MG63 (cell line): Measurements from ENCODE around the gene CEMIP. TPM values are rescaled to one million over a fixed set of nuclear protein-coding genes. Genes with fewer than 3 reads are reported as not detected.
A peak's percentile ranks its signal among the peaks of the same experiment; 100 is the strongest.

ENCODE experiments used
- DNase-seq: peaks from one replicate; pipeline ENCODE4 v3.0.0-alpha.2; 2020
- H3K27me3 ChIP-seq: fragments of 250-450 bp; sonication (Bioruptor Pico); 2 replicates; pipeline ENCODE4 v1.5.1; 2020; ENCODE audit warnings: mild to moderate bottlenecking, moderate library complexity
- H3K36me3 ChIP-seq: fragments of 250-450 bp; sonication (Bioruptor Pico); 2 replicates; pipeline ENCODE4 v1.5.1; 2020; ENCODE audit warnings: mild to moderate bottlenecking, moderate library complexity
- H3K4me3 ChIP-seq: fragments of 250-450 bp; sonication (Bioruptor Pico); 2 replicates; pipeline ENCODE4 v1.5.1; 2020; ENCODE audit warnings: mild to moderate bottlenecking, moderate library complexity
- H3K9me3 ChIP-seq: fragments of 250-450 bp; sonication (Bioruptor Pico); 2 replicates; pipeline ENCODE4 v1.5.1; 2020; ENCODE audit warnings: mild to moderate bottlenecking, moderate library complexity
- total RNA-seq: library from RNA; depleted of rRNA; stranded (reverse); fragments of >200 nt; shearing (Covaris generic); gene quantifications from 2 replicates; pipeline ENCODE4 v1.2.3, GENCODE V29; 2014; ENCODE audit warnings: low replicate concordance; rRNA removed

The CEMIP gene, protein sequence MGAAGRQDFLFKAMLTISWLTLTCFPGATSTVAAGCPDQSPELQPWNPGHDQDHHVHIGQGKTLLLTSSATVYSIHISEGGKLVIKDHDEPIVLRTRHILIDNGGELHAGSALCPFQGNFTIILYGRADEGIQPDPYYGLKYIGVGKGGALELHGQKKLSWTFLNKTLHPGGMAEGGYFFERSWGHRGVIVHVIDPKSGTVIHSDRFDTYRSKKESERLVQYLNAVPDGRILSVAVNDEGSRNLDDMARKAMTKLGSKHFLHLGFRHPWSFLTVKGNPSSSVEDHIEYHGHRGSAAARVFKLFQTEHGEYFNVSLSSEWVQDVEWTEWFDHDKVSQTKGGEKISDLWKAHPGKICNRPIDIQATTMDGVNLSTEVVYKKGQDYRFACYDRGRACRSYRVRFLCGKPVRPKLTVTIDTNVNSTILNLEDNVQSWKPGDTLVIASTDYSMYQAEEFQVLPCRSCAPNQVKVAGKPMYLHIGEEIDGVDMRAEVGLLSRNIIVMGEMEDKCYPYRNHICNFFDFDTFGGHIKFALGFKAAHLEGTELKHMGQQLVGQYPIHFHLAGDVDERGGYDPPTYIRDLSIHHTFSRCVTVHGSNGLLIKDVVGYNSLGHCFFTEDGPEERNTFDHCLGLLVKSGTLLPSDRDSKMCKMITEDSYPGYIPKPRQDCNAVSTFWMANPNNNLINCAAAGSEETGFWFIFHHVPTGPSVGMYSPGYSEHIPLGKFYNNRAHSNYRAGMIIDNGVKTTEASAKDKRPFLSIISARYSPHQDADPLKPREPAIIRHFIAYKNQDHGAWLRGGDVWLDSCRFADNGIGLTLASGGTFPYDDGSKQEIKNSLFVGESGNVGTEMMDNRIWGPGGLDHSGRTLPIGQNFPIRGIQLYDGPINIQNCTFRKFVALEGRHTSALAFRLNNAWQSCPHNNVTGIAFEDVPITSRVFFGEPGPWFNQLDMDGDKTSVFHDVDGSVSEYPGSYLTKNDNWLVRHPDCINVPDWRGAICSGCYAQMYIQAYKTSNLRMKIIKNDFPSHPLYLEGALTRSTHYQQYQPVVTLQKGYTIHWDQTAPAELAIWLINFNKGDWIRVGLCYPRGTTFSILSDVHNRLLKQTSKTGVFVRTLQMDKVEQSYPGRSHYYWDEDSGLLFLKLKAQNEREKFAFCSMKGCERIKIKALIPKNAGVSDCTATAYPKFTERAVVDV (N-terminal part only)
- 5.4 and 8.0 TPM in 2 replicates for total RNA-seq

DNA sequence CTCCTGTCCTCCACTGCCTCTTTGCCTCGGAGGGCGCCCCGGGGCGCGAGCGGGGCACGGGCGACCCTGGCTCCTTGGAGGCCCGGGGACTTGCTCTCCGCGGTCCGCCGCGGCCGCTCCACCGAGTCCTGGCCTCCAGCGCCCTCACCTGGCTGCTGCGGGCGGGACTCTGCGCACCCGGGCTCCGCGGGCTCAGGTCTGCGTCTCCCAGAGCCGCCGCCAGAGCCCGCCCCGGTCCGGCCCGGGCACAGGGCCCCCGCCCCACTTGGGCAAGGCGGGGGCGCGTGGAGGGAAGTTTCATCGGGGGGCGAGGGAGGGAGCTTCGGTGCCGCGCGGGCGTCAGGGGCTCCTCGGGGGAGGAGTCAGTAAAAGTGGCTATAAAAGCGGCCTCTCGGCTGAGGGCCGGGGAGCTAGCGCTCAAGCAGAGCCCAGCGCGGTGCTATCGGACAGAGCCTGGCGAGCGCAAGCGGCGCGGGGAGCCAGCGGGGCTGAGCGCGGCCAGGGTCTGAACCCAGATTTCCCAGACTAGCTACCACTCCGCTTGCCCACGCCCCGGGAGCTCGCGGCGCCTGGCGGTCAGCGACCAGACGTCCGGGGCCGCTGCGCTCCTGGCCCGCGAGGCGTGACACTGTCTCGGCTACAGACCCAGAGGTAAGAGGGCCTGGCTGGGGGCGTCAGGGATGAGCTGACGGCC lies at the start of gene CEMIP:
Gene CEMIP (plus strand): TSS at position 407 of the 694 bp plus-strand sequence. CDS start 94,510 bp downstream, outside the sequence.
- Histone ChIP-seq H3K36me3 (no peaks in the 10 kb centered on the region; the same call in 1 of the 2 replicates), H3K27me3 (peaks cover 24% of the 10 kb centered on the region), H3K9me3 (0 out of 2 replicates have a peak, but pooled peaks cover 2% of the 10 kb centered on the region), H3K4me3 (peak within 1 kb of the TSS; percentile 49)
- DNase-seq = peak; percentile 75

DNA sequence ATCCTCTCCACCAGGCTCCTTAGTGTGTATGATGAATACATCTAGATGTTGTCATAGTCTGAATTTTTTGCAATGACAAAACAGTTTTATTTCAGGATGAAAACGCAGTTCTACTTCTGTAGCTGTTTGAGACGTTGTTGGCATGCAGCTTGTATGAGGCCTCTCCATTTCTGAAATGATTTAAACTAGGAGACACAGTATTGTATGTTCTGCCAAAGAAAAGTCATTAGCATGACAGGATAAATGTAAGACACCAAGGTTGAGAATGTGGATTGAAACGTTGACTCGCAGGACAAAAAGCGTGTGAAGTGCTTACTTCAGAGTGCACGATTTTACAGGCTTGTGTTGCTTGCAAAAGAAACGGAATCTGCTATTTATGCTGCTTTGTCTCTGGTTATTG lies 48.8 kb upstream of the CEMIP start:
- peaks cover 3% of the 10 kb centered on the region; the same call in 1 of the 2 replicates for H3K9me3 ChIP-seq
- no peaks in the 10 kb centered on the region for H3K27me3 ChIP-seq
- DNase-seq = no peak
- no peak overlapping the region for H3K4me3 ChIP-seq
- peaks cover 4% of the 10 kb centered on the region for H3K36me3 ChIP-seq

DNA sequence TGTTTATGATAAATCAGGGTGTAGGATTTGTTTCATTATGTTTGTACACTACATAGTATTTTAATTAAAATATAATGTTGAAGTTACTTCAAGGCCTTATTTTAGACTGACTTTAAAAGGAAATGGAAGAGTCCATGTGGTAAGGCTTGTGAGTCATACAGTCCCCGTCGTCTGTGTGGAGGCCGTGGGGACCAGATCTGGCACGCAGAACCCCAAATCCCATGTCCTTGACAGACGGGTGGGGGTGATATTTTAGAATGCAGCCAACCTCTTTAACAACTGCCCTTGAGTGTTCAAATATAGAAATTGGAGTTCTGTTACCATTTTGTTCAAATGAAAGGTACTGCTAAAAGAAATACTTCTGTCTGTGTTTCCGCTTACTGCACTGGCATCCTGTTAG lies 48.2 kb upstream of the CEMIP start:
- no peaks in the 10 kb centered on the region for H3K27me3 ChIP-seq
- no peak overlapping the region for H3K4me3 ChIP-seq
- no peak for DNase-seq
- no peaks in the 10 kb centered on the region for H3K36me3 ChIP-seq
- H3K9me3 ChIP-seq = no peaks in the 10 kb centered on the region

DNA sequence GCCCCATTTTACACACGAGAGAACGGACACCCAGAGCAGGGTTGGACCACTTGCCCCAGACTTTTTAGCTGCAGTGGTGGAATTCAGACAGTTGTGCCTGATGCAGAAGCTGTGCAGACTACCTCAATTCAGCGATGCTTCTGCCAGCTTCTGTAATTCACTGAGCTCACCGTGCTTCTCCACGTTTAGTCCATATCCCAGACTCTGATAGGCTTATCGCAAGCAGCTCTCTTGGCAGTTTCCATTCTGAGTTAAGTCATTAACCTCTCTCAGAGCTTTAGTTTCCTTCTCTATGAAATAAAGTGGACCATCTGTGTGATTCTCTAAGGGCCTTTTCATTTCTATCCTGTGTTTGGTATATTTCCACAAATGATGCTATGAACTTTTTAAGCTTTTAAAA lies 47.0 kb upstream of the CEMIP start:
- no peaks in the 10 kb centered on the region for H3K9me3 ChIP-seq
- H3K27me3 ChIP-seq = no peaks in the 10 kb centered on the region
- DNase-seq = no peak
- no peak overlapping the region for H3K4me3 ChIP-seq
- no peaks in the 10 kb centered on the region for H3K36me3 ChIP-seq

DNA sequence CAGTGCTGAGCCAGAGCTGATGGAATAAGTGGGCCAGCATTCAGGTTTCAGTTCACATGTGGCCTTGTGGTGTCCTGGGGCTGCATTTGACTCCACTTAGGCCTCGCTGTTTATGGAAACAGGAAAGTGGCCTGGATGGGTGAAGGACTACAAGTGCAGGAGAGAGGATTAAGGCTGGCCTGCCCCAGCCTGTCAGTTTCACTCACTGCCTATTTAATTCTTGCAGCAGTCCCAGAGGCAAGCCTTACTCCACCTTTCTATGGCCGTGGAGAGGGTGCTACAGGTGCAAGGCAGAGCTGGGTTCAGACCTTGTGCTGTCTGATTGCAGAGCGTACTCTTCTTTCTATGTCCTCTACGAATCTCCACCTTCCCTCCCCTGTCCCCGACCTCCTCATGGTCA lies 46.4 kb upstream of the CEMIP start:
- DNase-seq = no peak
- Histone ChIP-seq H3K9me3 (no peaks in the 10 kb centered on the region), H3K27me3 (no peaks in the 10 kb centered on the region), H3K36me3 (no peaks in the 10 kb centered on the region), H3K4me3 (no peak overlapping the region)

DNA sequence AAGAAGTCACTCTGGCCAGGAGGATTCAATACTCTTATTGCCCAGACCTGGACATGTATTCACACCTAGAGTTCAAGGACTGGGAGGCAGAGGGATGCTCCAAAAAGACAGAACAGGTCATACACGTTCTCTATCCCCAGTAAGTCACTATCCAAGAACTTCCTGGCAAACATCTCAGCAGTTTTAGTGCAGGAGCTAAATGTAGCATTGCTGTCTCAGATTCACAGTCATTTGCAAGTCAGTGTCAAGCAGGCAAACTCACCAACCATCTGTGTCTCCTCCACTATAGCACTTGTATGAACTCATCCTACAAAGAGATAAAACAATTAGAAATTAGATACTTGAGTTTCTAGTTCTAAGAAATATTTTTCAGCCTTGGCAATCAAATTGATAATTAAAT lies 45.7 kb upstream of the CEMIP start:
- DNase-seq = no peak
- H3K36me3 ChIP-seq = no peaks in the 10 kb centered on the region; the same call in 1 of the 2 replicates
- H3K27me3 ChIP-seq = no peaks in the 10 kb centered on the region
- H3K9me3 ChIP-seq = no peaks in the 10 kb centered on the region
- H3K4me3 ChIP-seq = no peak overlapping the region

DNA sequence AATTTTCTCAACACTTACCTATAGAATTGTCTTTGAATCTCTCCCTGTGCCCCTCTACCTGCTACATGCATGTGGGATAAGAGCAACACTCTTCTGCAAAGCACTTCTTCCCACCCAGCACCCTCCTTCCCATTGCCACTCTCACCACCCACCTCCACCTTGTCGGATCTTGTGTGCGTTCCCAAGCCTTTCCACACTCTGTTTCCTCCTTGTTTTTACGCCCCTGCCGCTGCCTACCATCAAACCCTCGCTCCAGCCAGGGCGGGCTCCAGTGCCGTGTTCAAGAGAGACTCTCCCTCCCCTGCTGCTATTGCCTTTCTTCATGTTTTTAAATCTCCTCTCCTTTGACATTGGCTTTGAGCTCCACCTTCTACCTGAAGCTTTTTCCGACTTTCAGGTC lies 43.8 kb upstream of the CEMIP start:
- H3K9me3 ChIP-seq = no peaks in the 10 kb centered on the region
- no peak for DNase-seq
- H3K36me3 ChIP-seq = no peaks in the 10 kb centered on the region; the same call in 1 of the 2 replicates
- H3K27me3 ChIP-seq = no peaks in the 10 kb centered on the region
- H3K4me3 ChIP-seq = no peak overlapping the region

DNA sequence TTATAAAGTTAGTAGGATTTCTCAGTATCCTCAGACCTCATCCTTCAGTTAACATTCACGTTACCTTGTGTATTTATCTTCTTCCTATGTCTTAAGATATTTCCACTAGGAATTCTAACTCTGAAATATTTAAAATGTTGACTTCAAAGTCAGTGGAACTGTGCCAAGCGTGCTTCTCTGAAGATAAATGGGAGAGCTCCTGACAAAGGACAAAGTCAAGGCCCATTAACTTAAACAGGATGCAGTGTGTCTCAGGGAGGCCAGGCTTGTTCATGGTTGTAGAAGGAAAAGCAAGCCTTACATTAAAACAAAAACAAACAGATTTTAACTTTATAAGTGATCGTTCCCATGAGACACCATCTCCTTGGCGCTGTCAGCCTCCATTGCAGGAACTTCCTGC lies 42.6 kb upstream of the CEMIP start:
- no peak for DNase-seq
- no peaks in the 10 kb centered on the region; the same call in 1 of the 2 replicates for H3K36me3 ChIP-seq

DNA sequence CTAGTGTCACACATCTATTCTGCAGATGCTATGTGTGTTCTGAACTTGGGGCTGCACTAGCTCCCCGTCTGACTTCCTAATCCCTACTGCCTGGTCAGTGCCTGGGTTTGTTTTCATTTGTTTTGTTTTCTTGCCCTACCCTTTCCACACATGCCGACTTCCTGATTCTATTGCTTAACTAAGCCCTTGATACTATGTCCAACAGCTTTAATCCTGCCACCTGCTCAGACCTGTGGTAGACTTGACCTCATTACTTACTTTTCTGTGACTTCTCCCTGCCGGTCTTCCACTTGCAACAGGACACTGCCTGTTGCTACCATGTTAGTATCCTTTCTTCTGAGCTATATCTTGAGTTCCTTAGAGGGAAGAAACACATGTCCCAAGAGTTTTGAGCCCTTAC lies 39.3 kb upstream of the CEMIP start:
- Histone ChIP-seq H3K9me3 (no peaks in the 10 kb centered on the region), H3K36me3 (no peaks in the 10 kb centered on the region; the same call in 1 of the 2 replicates), H3K4me3 (no peak overlapping the region), H3K27me3 (no peaks in the 10 kb centered on the region)
- DNase-seq = no peak

More for the DNA sequence above, 42.6 kb upstream of the CEMIP start:
- Histone ChIP-seq H3K9me3 (no peaks in the 10 kb centered on the region), H3K4me3 (no peak overlapping the region), H3K27me3 (no peaks in the 10 kb centered on the region)

DNA sequence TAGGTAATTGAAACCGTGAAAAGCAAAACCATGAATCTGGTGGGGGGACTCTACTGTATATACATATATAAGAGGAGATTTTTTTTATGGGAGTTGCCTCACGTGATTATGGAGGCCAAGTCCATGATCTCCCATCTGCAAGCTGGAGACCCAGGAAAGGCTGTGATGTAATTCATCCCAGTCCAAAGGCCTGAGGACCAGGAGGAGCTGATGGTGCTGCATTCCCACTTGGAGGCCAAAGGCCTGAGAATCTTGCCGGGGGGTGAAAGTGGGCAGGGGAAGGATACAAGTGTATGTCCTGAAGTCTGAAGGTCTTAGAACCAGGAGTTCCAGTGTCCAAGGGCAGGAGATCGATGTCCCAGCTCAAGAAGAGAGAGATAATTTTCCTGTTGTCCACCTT lies 37.1 kb upstream of the CEMIP start:
- Histone ChIP-seq H3K4me3 (no peak overlapping the region), H3K9me3 (no peaks in the 10 kb centered on the region)
- DNase-seq = no peak

DNA sequence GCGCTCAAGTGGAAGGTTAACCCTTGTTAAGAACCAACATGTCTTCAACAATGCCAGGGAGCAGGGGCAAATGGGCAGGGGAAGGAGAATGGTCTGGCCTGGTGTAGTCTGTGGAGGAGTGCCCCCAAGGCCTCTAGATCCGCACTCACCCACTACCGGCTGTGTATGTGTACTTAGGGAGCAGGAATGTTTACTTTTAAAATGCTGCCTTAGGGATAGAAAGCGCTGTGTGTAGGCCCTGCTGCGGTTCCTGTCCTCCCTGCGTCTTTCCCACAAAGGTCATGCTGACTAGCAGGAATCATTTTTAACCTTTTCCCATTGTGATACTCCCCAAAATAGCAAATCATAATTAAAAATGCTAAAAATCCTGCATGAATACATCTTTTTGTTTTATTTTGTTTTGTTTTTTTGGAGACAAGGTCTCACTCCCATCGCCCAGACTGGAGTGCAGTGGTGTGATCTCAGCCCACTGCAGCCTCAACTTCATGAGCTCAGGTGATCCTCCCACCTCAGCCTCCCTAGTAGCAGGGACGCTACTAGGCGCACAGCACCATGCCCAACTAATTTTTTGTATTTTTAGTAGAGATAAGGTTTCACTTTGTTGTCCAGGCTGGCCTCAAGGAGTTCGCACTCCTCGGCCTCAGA lies 35.9 kb upstream of the CEMIP start:
- no peak for DNase-seq
- no peaks in the 10 kb centered on the region for H3K9me3 ChIP-seq
- no peaks in the 10 kb centered on the region; the same call in 1 of the 2 replicates for H3K36me3 ChIP-seq
- no peaks in the 10 kb centered on the region for H3K27me3 ChIP-seq
- no peak overlapping the region for H3K4me3 ChIP-seq

More for the DNA sequence above, 37.1 kb upstream of the CEMIP start:
- H3K36me3 ChIP-seq = no peaks in the 10 kb centered on the region; the same call in 1 of the 2 replicates
- H3K27me3 ChIP-seq = no peaks in the 10 kb centered on the region

DNA sequence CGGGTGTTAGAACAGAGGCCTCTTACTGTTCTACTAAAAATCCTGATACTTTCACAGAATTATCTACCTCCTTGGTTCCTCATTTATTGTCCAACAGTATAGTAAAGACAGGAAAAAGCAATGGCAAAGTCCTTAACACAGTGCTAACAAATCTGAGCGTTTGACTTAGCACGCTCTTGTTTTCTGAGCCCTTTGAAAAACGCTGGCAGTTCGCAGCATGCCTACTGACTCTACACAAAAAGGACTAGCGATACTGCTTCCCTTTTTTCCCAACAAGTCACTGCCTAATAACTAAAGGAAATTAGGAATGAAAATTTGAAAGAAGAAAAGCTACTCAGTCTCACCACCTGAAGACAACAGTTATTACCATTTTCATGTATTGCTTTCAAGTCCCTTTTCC lies 34.8 kb upstream of the CEMIP start:
- Histone ChIP-seq H3K36me3 (no peaks in the 10 kb centered on the region; the same call in 1 of the 2 replicates), H3K9me3 (no peaks in the 10 kb centered on the region), H3K4me3 (no peak overlapping the region), H3K27me3 (no peaks in the 10 kb centered on the region)
- no peak for DNase-seq

DNA sequence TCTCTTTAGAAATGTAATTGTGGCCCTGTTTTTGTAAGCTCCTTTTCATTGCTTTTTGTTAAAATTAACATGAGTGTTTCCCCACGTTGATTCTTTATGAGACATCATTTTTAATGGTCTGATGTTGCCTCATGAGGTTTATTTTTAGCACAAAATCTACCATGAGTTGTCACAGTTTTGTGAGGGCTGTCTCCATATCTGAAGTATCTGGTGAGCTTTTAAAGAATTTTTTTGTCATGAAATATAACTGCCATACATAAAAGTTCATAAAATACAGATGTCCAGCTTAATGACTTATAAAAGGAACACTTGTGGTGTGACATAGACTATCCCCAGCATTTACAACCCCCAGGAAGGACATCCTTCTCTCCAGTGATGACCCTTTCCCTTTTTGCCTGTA lies 34.3 kb upstream of the CEMIP start:
- H3K4me3 ChIP-seq = no peak overlapping the region
- no peaks in the 10 kb centered on the region; the same call in 1 of the 2 replicates for H3K36me3 ChIP-seq
- H3K9me3 ChIP-seq = no peaks in the 10 kb centered on the region
- H3K27me3 ChIP-seq = no peaks in the 10 kb centered on the region
- DNase-seq = no peak

DNA sequence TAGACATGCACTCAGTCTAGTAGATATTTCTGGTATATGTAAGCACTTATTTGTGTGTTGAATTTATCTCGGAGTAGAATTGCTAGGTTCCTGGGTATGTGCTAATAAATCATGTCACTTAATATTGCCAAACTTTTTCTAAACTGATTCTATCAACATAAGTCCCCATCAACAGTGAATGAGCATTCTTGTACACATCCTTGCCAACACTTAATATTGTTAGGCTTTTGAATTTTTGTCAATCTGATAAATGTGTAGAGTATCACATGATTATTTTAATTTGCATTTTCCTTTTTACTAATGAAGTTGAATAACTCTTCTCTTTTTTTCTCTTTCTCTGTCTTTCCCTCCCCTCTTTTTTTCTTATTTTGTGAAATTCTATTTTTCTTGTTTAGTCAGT lies 33.3 kb upstream of the CEMIP start:
- H3K36me3 ChIP-seq = no peaks in the 10 kb centered on the region; the same call in none of the 2 replicates
- no peak overlapping the region for H3K4me3 ChIP-seq
- DNase-seq = no peak
- H3K27me3 ChIP-seq = no peaks in the 10 kb centered on the region
- H3K9me3 ChIP-seq = no peaks in the 10 kb centered on the region

DNA sequence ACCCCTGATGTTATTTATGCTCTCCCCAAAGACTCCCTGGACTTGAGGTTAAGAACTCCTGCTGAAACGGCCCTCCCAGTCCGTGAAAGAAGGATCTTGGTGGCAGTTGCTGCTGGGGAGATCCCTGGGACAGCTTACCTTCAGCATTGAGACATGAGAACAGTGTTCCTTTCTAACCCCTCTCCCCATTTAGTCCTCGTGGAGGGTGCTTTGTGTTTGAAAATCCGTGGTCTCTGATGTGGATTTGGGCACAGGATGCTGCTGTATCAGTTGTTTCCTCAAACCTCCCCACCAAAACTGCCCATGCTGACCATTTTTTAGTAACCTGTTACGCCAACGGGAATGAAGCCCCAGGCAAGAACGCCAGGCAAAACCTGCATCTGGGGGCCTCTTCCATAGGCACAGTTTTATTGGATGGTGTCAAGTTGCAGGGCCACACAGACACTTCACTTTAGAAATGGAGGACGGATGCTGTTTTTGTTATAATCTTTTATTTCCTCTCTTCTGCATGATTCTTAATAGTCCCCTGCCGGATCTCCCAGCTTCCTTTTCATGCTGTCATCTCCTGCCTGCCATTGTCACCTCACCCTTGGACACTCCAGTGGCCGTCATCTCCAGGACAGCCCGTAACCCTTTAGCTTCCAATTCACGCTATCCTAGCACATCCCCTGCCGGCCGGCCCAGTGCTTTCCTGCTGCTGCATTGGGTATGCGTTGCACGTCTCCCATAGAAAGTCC lies 31.7 kb upstream of the CEMIP start:
- no peak for DNase-seq
- Histone ChIP-seq H3K4me3 (no peak overlapping the region), H3K27me3 (no peaks in the 10 kb centered on the region), H3K9me3 (no peaks in the 10 kb centered on the region), H3K36me3 (peaks cover under 1% of the 10 kb centered on the region)
